Right atrium auricular region (tissue), 2 donors: ENCODE results near the gene GNAT3. TPM values are rescaled to one million over a fixed set of nuclear protein-coding genes. Genes with fewer than 3 reads are reported as not detected.

Source experiments
- DNase-seq: peaks from one replicate; pipeline ENCODE4 v3.0.0-alpha.2; 2019; ENCODE audit warnings: low spot score
- H3K27ac ChIP-seq, 2 donors: fragments of 200-600 bp; sonication (generic); 1 replicate in 1 of 2; 2 replicates in 1 of 2; pipeline ENCODE4 v1.5.1; 2016 to 2019
- H3K27me3 ChIP-seq, 2 donors: fragments of 200-600 bp; sonication (generic); one replicate each; pipeline versions ENCODE4 v1.5.1 to v1.6.0; 2017 to 2019
- H3K36me3 ChIP-seq: fragments of 200-600 bp; sonication (generic); one replicate; pipeline ENCODE4 v1.5.1; 2016
- H3K4me1 ChIP-seq, 2 donors: fragments of 200-600 bp; sonication (generic); one replicate each; pipeline versions ENCODE4 v1.5.1 to v1.6.0; 2017 to 2019
- H3K4me3 ChIP-seq, 2 donors: fragments of 200-600 bp; sonication (generic); 1 replicate in 1 of 2; 2 replicates in 1 of 2; pipeline ENCODE4 v1.5.1; 2017 to 2019; ENCODE audit warnings: mild to moderate bottlenecking in 1 of 2, moderate library complexity in 1 of 2
- H3K9me3 ChIP-seq, 2 donors: fragments of 200-600 bp; sonication (generic); one replicate each; pipeline ENCODE4 v1.5.1; 2019
- CTCF ChIP-seq, 2 donors: fragments of 200-600 bp; sonication (generic); IDR thresholded peaks; one replicate each; pipeline ENCODE4 v1.5.1; 2019; ENCODE audit warnings: antibody characterized with exemption in 2 of 2
- total RNA-seq, 2 donors: library from RNA; depleted of rRNA; stranded (reverse); fragments of >200 nt; gene quantifications; one replicate each; pipeline ENCODE4 v1.1.0, GENCODE V29; 2016

The GNAT3 gene
- total RNA-seq, 2 donors from 2014 or later, result not detected

- peak overlapping the region in 1 of 2 donors; percentile 12 for H3K27ac ChIP-seq
- H3K36me3 ChIP-seq, result no peaks in the 10 kb centered on the region
- no peak for TF ChIP-seq CTCF (IDR thresholded peaks at IDR 0.05)
- no peak overlapping the region for H3K4me3 ChIP-seq
- DNase-seq, result no peak
- H3K27me3 ChIP-seq, result no peaks in the 10 kb centered on the region
- H3K9me3 ChIP-seq, result peaks cover 0 to 9% of the 10 kb centered on the region in 2 donors
- H3K4me1 ChIP-seq, result no peaks in the 10 kb centered on the region
Observed at GRCh38 chr7:80542398-80542797, 30.5 kb upstream of the GNAT3 start.

- H3K27me3 ChIP-seq, result no peaks in the 10 kb centered on the region
- no peak overlapping the region for H3K27ac ChIP-seq
- peaks cover 0 to 9% of the 10 kb centered on the region in 2 donors for H3K9me3 ChIP-seq
- H3K36me3 ChIP-seq, result no peaks in the 10 kb centered on the region
- no peak overlapping the region for H3K4me3 ChIP-seq
- TF ChIP-seq CTCF (IDR thresholded peaks at IDR 0.05), result no peak
- H3K4me1 ChIP-seq, result no peaks in the 10 kb centered on the region
- DNase-seq, result no peak
Observed at GRCh38 chr7:80540836-80541235, 29.0 kb upstream of the GNAT3 start.

- no peaks in the 10 kb centered on the region for H3K9me3 ChIP-seq
- no peak overlapping the region for H3K27ac ChIP-seq
- no peaks in the 10 kb centered on the region for H3K4me1 ChIP-seq
- DNase-seq, result no peak
- H3K27me3 ChIP-seq, result no peaks in the 10 kb centered on the region
- H3K4me3 ChIP-seq, result no peak overlapping the region
- no peak for TF ChIP-seq CTCF (IDR thresholded peaks at IDR 0.05)
- H3K36me3 ChIP-seq, result no peaks in the 10 kb centered on the region
Observed at GRCh38 chr7:80537091-80537490, 25.2 kb upstream of the GNAT3 start.

GRCh38 chr7:80536426-80536825, 24.6 kb upstream of the GNAT3 start:
- DNase-seq, result no peak
- Histone ChIP-seq H3K27me3 (no peaks in the 10 kb centered on the region), H3K36me3 (no peaks in the 10 kb centered on the region), H3K4me3 (no peak overlapping the region), H3K27ac (no peak overlapping the region), H3K4me1 (no peaks in the 10 kb centered on the region), H3K9me3 (no peaks in the 10 kb centered on the region)
- TF ChIP-seq CTCF (IDR thresholded peaks at IDR 0.05), result no peak

- peaks cover 0 to 4% of the 10 kb centered on the region in 2 donors for H3K4me1 ChIP-seq
- H3K27ac ChIP-seq, result no peak overlapping the region
- no peak overlapping the region for H3K4me3 ChIP-seq
- no peaks in the 10 kb centered on the region for H3K27me3 ChIP-seq
- TF ChIP-seq CTCF (IDR thresholded peaks at IDR 0.05), result no peak
- H3K36me3 ChIP-seq, result no peaks in the 10 kb centered on the region
- no peak for DNase-seq
- no peaks in the 10 kb centered on the region for H3K9me3 ChIP-seq
Observed at GRCh38 chr7:80533287-80533686, 21.4 kb upstream of the GNAT3 start.

- H3K27me3 ChIP-seq, result no peaks in the 10 kb centered on the region
- TF ChIP-seq CTCF (IDR thresholded peaks at IDR 0.05), result no peak
- no peak for DNase-seq
Observed at GRCh38 chr7:80532153-80532552, 20.3 kb upstream of the GNAT3 start.

More at GRCh38 chr7:80532153-80532552, 20.3 kb upstream of the GNAT3 start:
- H3K4me3 ChIP-seq, result no peak overlapping the region
- no peaks in the 10 kb centered on the region for H3K9me3 ChIP-seq
- H3K36me3 ChIP-seq, result no peaks in the 10 kb centered on the region
- H3K27ac ChIP-seq, result no peak overlapping the region
- peaks cover 0 to 4% of the 10 kb centered on the region in 2 donors for H3K4me1 ChIP-seq
